ENCODE measurements around the gene CALB2.
"Not testable (repeated sequence)": the region's sequence is repeated elsewhere in the genome, so short reads cannot be mapped to it uniquely, and the experiment has no call there.

The CALB2 gene, protein sequence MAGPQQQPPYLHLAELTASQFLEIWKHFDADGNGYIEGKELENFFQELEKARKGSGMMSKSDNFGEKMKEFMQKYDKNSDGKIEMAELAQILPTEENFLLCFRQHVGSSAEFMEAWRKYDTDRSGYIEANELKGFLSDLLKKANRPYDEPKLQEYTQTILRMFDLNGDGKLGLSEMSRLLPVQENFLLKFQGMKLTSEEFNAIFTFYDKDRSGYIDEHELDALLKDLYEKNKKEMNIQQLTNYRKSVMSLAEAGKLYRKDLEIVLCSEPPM

DNA sequence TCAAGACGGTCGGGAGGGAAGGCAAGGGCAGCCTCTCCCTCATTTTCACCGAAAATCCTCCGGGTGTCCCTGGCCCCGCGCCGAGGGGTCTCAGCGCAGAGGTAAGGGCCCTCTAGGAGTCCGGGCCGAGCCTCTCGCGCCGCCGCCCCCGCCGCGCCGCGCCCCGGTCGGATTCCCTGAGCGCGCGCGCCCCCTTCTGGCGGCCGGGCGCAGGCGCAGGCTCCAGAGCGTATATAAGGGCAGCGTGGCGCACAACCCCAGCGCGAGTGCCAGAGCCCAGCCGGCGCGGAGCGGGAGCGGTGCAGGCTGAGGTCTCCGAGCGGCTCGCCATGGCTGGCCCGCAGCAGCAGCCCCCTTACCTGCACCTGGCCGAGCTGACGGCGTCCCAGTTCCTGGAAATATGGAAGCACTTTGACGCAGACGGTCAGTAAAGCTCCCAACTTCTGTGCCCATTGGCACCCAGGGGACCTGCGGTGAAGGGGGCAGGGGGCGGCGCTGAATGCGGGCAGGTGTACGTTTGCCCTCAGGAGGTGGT, at the start of gene CALB2:
Gene CALB2, plus strand, starts transcription at position 260 of the 535 bp plus-strand sequence. Its CDS starts 70 bp downstream, at position 330.
- TF ChIP-seq, protein P1, sequence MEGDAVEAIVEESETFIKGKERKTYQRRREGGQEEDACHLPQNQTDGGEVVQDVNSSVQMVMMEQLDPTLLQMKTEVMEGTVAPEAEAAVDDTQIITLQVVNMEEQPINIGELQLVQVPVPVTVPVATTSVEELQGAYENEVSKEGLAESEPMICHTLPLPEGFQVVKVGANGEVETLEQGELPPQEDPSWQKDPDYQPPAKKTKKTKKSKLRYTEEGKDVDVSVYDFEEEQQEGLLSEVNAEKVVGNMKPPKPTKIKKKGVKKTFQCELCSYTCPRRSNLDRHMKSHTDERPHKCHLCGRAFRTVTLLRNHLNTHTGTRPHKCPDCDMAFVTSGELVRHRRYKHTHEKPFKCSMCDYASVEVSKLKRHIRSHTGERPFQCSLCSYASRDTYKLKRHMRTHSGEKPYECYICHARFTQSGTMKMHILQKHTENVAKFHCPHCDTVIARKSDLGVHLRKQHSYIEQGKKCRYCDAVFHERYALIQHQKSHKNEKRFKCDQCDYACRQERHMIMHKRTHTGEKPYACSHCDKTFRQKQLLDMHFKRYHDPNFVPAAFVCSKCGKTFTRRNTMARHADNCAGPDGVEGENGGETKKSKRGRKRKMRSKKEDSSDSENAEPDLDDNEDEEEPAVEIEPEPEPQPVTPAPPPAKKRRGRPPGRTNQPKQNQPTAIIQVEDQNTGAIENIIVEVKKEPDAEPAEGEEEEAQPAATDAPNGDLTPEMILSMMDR (IDR thresholded peaks at IDR 0.05): peak; percentile 93
- Histone ChIP-seq H3K4me3 (peak within 1 kb of the TSS; percentile 58), H3K27ac (no peak within 1 kb of the TSS)
- DNase-seq (ENCODE audit: low spot score): no peak

DNA sequence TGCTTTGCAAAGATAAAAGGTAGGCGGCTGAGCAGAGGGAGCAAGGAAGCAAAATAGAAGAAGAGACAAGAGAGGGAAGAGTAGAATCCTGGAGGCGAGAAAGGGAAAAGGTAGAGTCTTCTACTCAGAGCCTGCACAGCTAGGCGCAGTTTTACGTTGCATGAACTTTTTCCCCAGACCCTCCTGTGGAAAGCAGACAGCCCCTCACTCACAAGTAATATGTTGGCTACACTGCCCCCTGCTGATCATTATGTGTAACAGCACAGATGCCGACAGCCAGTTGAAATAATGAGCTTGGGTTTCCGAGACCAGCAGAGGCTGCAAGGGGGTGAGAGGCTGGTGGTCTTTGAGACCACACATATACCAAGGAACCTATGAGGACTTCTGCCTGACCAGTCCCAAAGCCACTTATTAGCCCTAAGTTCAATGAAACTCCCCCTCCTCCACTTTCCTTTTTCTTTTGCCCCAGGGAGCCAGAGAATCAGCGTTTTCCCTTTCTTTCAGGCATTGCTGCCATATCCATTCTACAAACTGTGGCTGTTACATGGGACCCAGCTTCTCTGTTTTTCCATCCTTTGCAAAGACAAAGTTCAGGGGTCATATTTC, 46.9 kb upstream of the CALB2 start:
- TF ChIP-seq, protein P1 (IDR thresholded peaks at IDR 0.05): peak; percentile 40
- no peak for DNase-seq (ENCODE audit: low spot score)
- no peak overlapping the region for H3K4me3 ChIP-seq
- H3K27ac ChIP-seq: no peak overlapping the region

DNA sequence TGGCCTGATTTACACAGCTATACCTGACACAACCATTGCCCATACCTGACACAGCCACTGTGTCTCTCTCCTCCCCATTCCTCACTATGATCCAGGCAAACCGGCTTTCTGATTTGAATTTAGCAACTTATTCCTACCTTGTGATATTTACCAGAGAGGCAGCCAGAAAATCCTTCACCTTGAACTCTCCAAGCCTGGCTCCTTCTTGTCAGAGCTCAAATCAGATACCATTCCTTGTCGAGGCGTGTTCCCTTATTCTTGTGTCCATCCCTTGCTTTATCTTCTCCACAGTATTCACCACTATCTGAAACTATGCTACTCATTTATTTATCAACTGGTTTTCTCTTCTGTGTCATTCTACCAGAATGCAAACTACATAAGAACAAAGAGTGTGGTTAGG, 44.9 kb upstream of the CALB2 start:
- DNase-seq (ENCODE audit: low spot score); H3K27ac ChIP-seq; H3K4me3 ChIP-seq: not testable (repeated sequence)

DNA sequence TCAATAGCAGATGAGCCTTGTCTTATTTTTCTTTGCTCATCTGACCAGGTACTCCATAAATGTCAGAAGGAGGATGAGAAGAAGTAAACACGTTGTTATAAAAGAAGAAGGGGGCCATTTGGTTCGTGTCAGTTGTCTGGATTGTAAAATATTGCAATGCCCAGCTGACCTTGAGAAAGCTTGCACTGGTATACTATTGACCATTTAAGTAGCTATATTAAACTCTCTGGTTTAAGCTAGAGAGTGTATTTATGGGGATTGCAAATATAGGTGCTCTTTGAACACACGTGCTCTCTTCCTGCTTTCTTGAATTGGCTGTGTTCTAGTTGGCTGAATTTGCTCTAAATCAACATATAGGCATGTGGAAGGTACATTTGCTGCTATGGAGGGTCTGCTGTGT, 43.3 kb upstream of the CALB2 start:
- no peak for DNase-seq (ENCODE audit: low spot score)
- H3K4me3 ChIP-seq: no peak overlapping the region
- TF ChIP-seq, protein P1 (IDR thresholded peaks at IDR 0.05): no peak
- H3K27ac ChIP-seq: no peak overlapping the region

DNA sequence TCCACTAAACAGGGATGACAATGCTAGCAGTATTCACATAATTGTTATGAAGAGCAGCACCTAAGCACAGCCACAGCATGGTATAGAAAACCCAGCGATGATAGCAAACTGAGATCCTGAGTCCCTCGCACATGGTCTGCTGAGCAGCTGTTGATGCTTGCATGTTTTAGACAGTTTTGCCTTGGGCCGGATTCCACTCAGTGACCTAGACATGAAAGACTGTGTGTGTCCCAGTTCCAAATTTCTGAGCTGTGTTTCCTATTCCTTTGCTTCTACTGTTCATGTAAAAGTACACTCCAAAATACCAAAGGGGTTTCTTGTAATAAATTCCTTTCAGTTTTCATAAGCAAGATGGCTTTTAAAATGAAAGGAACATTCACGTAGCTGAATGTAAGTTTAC, 38.5 kb upstream of the CALB2 start:
- no peak overlapping the region for H3K27ac ChIP-seq
- TF ChIP-seq, protein P1 (IDR thresholded peaks at IDR 0.05): no peak
- no peak for DNase-seq (ENCODE audit: low spot score)
- no peak overlapping the region for H3K4me3 ChIP-seq

DNA sequence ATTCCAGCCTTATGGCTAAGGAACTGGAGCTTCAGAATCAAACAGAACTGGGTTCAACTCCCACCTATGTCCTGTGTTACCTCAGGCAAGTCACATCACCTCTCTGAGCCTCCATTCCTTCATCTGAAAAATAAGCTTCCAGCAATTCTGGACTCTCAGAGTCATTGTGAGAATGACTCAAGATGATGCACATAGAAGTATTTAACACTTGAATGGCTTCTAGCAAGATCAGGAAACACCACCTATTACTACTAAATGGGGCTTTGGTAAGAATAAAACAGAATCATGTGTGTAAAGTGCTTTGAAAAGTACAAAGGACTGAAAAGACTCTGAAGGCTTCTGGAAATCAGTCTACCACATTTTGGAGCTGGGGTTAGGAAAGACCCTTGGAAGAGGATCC, 30.8 kb upstream of the CALB2 start:
- no peak overlapping the region for H3K4me3 ChIP-seq
- TF ChIP-seq, protein P1 (IDR thresholded peaks at IDR 0.05): no peak
- no peak for DNase-seq (ENCODE audit: low spot score)
- no peak overlapping the region for H3K27ac ChIP-seq

DNA sequence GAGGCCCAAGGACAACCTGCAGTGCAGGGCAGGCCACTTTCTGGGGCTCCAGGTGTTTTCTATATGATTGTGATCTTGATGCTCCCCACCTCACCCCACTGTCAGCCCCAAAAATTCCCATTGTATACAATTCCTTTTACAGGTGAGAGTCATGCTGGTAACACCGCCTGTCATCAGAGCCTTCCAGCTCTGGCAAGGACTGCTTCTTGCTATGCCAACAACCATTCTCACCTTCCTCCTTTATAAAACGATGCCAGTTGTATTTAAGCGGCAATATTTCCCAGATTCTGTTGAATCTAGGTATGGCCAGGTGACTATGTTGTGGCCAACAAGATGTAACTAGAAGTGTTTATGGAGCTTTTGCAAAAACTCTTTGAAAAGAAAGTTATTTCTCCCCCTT, 30.4 kb upstream of the CALB2 start:
- no peak overlapping the region for H3K4me3 ChIP-seq
- TF ChIP-seq, protein P1 (IDR thresholded peaks at IDR 0.05): no peak

More for the DNA sequence above, 30.4 kb upstream of the CALB2 start:
- H3K27ac ChIP-seq: no peak overlapping the region
- no peak for DNase-seq (ENCODE audit: low spot score)
